Measurements from ENCODE around the gene KCNIP4.

The KCNIP4 gene

DNA sequence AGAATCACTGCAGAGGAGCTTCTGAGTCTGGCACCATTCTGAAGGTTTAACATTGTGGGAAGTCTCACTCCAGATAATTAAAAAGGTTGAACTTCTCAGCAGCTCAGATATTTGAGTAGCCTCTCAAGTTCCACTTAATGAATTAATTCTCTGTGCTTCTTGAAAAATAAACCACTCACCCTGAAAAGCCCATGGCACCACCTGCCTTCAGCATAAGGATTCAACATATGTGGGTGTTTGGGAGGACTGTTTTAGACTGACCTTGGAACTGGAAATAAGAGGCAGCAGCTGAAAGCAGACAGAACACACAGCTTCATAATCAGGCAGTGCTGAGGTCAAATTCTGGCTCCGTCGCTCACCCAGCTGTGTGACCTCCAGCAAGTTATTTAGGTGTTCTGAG lies 100.6 kb downstream of the KCNIP4 start:
- no peak for DNase-seq (ENCODE audit: low read depth)

DNA sequence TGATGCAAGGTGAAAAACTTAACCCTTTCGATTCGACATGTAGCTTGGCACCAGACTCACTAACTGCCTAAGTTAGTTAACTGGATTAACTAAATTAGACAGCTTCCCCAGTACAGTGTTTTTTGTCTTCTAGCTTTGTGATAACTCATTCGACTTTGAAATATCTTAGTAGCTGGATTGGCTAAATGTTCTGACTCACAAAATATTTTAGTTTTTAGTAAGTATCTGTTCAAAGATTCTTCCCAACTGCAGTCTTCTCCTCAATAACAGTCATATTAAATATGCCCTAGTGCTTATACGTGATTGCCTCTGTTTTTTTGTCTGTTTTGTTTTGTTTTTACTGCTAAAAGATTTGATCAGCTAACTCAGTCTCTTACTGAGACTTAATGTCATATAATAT lies 102.9 kb downstream of the KCNIP4 start:
- DNase-seq (ENCODE audit: low read depth): no peak

DNA sequence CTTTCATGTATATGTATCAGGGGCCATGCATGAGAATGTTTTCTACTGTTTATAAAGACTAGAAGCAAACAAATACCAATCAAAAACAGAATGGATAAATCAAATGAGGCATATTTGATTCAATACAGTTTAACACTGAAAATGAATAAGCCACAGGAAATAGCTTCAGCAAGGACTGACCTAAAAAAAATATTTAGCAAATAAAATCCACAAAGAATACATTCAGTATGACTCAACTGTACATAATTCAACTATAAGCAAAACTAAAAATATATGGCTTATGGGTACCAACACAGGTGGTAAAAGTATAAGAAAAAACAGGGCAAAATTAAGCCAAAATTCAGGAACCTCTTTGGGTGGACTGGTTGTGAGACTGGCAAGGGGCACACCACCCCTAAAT lies 112.9 kb downstream of the KCNIP4 start:
- DNase-seq (ENCODE audit: low read depth): no peak

DNA sequence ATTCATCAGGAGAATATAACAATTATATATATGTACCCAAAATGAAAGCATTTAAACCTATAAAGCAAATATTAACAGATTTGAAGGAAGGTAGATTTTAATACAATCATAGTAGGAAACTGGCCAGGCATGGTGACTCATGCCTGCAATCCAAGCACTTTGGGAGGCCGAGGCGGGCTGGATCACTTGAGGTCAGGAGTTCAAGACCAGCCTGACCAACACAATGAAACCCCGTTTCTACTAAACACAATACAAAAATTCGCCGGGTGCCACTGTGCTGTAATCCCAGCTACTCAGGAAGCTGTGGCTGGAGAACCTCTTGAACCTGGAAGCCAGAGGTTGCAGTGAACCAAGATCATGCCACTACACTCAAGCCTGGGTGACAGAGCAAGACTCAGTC lies 118.3 kb downstream of the KCNIP4 start:
- DNase-seq (ENCODE audit: low read depth): no peak

DNA sequence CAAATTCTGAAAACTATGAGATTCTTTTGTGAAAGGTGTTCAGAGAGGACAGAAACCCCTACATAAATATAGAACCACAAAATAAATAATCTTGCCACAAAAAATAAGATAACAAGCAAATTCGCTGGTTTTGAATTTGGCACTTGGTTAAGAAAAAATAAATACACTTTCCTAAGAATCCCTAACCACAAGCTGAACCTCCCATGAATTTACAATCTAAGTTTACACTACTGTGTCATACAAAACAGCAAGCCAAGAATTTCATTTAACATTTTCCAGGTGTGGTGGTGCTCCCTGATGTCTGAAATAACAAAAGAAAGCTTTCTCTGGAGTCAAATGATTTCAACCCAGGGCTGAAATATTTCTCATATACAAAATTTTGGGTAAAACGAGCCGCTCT lies 121.0 kb downstream of the KCNIP4 start:
- no peak for DNase-seq (ENCODE audit: low read depth)

DNA sequence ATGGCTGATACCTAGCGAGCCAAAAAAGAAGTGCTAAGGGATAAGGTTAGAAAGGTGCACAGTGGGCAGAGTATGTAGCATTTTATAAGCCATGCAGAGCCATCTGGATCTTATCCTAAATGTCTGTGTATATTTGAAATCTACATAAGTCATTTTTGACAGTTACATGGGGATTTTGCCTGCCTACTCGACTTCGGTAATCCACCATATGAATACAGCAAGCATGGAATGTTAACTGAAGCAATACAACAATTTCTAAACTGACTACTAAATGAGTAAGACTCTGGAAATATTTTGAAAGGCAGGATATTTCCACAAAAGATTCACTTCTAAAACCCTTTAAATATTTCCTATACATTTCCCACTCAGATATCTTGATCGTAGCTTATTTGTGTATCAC lies 122.5 kb downstream of the KCNIP4 start:
- no peak for DNase-seq (ENCODE audit: low read depth)

DNA sequence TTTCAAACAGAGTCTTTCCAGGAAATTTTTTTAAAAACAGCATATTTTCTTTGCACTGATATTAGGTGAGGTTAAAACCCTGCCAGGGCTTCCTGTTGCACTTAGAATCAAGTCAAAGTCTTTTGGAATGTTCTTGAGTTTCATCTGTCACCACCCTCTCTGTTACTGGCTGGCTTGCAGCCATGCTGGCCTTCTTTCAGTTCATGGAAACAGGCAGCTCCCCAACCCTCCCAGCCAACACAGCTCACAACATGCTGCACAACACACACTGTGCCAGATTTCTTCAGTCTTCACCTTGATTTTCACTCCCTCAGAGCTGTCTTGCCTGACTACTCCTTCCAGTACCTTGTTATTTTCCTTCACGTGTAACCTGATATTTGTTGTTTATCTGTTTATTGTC lies 129.5 kb downstream of the KCNIP4 start:
- no peak for DNase-seq (ENCODE audit: low read depth)

DNA sequence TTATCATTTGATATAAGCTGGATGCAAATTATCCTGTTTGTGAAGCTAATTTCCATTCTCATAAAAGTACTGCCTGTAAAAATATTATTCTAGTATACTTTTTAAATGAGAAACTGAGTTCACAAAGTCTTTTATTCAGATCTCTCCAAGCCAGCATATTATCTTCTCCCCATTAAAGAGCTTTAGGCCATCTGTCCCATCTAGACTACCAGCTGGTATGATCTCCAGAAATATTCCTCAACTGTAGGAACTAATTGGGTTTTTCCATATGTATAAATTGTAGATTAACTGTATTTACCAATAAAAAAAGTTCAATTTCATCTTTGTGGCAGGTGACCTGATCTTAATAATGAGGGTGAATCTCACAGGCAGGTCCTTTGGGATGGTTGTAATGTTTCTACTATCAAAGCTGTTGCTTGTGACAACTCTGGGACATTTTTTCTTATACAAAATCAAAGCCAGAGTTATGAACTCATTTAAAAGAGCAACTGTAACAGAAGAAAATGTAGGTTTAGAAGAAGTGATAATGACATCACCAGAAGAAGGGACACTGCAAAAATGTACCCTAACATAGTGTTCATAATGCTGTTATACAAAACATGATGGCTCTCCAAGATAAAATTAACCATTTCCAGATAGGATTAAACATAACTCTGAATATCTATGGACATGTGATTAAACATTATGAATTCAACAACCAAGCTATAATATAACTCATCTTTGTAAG lies 132.8 kb downstream of the KCNIP4 start:
- DNase-seq (ENCODE audit: low read depth): no peak

DNA sequence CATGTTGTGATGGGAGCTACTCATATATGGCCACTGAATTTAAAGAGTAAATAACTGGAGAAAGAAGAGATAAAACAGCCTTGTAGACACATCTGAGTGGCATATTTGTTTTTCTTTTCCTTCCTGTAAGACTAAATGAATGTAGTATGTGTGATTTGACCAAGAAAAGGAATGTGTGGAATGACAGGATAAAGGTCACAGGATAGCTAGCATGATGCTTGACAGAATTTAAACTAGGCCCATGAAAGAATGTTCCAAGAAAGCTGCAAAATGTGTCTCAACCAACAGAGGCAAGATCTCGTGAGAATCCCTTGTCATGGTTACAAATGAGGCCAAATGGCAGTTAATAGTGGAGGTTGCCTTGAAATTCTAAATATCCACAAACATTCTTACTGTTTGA lies 137.0 kb downstream of the KCNIP4 start:
- DNase-seq (ENCODE audit: low read depth): no peak

DNA sequence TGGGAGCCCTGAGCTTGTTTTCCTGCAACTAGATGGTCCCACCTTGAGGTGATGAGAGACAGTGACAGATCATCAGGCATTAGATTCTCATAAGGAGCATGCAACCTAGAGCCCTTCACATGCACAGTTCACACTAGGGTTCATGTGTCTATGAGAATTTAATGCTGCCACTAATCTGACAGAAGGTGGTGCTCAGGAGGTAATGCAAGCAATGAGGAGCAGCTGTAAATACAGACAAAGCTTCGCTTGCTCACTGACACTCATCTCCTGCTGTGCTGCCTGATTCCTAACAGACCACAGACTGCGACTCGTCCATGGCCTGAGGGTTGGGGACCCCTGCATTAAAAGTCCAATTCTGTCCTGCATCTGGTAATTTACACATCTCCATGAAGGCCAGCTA lies 141.6 kb downstream of the KCNIP4 start:
- no peak for DNase-seq (ENCODE audit: low read depth)

DNA sequence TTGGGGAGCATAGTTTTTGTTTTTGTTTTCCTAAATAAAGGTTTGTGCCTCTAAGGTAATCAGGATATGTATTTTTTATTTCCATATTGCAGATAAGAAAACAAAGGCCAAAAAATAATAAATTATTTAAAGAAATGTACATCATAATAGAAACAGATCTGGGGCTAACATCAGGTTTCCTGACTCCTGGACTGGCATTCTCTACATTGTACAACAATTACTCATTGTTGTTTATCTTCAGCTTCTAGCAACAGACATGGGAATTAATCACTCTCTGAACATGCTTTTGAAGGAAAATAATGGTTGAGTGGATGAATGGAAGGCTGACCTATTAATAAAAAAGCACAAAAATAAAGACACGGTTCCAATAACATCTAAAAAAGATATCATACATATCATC lies 146.2 kb downstream of the KCNIP4 start:
- DNase-seq (ENCODE audit: low read depth): no peak

DNA sequence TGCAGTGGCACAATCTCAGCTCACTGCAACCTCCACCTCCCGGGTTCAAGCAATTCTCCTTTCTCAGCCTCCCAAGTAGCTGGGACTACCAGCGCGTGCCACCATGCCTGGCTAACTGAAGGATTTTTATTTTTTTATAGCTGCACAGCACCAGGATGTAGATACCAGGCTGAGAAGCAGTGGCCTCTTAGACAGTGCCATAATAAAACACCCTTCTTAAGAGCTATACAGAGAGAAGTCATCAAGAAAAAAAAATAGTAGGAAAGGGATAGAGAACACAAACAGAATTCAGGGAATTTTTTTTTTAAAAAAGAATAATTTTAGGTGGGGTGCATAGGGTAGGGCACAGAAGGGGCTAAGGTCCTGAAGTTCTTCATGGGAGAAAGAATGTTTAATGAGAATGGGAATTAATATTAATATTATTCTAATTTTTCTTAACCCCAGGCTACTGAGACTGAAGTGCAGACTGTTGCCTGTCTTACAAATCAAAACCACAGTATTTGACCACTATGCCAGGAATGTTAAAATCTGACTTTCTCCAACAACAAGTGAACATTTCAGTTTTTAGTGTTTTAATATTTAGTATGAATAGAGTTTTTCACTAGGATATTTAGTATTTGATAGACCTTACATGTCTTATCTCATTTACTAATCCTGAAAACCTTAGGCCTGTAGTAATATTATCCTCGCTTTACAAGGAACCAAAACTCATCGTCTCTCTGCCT lies 146.7 kb downstream of the KCNIP4 start:
- DNase-seq (ENCODE audit: low read depth): no peak

DNA sequence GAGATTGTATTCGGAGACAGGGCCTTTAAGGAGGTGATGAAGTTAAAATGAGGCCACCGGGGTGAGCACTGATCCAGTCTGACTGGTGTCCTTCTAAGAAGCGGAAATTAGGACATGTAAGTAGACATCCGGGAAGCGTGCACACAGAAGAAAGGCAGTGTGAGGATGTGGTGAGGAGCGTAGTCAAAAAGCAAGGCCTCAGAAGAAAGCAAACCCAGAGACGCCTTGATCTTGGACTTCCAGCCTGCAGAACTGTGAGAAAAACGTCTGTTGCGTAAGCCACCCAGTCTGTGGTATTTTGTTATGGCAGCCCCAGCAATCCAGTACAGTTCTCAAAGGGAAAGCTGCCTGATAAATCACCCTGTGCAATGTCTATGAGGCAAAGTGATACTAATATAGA lies 153.5 kb downstream of the KCNIP4 start:
- no peak for DNase-seq (ENCODE audit: low read depth)

DNA sequence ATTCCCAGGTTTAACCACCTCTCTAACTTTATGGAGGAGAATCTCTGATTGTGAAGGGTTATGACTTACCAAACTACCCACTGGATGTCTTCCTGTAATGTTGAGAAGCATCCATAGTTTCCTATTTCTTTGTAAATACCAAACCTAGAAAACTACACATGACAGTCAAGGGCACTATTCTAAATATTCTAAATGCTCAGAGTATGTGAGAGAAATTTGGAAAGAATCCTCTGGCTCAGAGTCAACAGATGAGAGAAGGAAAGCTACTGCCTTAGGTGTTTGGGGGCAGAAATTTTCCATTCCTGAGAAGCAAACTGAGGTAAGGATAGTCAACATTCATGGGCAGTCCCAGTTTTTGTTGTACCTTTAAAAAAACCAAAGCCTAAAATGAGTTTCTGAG lies 155.8 kb downstream of the KCNIP4 start:
- no peak for DNase-seq (ENCODE audit: low read depth)

DNA sequence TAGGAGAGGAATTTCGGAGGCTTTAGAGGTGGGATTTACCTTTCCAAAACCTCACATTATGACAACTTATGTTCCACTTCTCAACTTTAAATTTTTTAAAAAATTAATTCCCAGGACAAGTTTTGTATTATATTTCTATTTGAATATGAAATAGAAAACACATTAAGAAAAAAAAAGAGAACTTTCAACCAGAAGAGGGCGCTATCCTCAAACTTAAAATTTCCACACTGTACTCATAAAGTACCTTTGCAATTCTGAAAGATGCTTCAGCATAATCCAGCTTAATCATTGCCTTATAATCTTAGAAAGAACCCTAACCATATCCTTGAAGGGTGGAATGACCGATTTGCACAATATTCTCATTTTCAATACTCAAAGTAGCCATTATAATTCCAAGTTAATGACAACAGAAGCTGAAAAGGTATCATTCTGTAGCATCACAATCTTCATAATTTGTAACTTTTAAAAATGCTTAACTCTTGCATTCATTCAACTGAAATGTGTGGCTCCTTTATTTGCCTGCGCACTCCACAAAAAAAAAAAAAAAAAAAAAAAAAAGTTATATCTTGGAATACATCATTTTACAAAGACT lies 158.0 kb downstream of the KCNIP4 start:
- DNase-seq (ENCODE audit: low read depth): no peak

DNA sequence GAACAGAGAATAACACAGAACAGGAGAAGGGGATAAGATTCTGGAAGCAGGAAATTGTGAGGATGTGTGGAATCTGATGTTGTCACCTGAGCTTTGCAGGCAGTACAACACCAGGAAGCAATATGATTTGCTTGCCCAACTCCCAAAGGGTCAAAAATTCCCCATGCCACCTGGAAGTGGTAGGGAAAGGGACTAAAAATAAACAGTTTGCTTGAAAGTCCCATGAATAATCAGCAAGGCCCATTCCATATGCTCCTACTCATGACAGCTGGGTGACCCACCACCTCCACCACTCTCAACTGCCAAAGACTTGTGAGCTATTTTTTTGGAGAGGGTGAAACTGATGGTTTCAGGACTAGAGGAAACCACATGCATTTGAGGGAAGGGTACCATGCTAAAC lies 168.4 kb downstream of the KCNIP4 start:
- DNase-seq (ENCODE audit: low read depth): no peak

DNA sequence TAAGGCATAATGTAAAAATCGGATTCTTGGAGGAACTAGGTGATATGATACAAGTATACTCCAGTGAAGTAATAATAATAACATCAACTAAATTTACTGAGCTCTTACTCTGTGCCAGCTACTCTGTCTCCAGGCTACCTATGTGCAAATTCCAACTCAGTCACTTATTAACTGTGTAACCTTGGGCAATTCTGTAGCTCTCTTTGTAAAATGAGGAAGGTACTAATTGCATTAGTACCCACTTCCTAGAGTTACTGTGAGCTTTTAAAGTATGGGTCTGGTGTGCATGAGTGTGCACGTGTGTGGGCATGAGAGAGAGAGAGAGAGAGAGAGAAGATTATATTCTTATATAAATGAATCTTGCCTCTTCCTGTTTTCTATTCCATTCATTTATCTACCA lies 169.9 kb downstream of the KCNIP4 start:
- no peak for DNase-seq (ENCODE audit: low read depth)

DNA sequence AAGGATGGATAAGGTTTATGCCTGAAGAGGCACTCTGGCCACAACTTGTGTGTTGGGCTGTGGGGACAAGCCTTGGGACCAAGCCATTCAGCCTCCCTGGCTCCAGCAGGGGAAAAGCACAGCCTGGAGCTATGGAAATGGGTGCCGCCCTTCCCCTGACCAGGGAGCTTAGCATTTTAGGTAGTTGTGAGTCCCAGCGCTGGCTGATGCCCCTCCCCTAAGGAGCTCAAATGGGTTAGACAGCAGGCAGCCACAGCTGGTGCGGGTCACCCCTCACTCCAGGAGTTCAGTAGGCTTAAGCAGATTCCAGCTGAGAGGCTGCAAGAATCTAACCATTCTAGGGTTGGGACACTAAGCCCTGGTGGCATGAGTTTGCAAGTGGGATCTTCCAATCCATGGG lies 172.9 kb downstream of the KCNIP4 start:
- DNase-seq (ENCODE audit: low read depth): no peak

DNA sequence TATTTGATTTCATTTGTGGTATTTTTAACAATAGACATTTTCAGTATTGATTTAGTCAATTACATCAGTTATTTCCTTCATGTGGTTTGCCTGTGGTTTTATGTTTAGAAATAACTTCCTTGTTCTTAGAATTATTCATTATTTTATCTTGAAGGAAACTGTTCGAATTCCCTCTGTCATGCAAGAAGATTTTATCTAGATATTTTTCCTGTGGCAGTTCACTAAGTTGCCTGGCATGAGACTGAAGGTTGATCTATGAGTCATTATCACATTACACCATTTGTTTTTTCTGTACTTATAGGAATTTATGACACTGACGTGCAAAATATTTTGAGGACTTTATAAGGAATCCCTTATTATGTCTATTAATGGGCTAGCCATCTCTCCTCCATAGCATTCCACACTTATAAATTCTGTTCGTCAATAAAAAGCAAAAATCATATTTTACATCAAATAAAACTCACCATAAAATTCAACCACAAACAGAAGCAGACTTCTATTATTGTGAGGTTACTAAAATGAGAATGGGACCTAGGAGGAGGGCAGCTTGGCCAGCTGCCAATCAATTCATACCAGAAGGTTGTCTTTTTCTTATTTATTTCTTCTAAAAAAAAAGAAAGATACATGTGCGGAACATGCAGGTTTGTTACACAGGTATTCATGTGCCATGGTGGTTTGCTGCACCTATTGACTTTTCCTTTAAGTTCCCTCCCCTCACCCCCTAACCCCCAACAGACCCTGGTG lies 179.0 kb downstream of the KCNIP4 start:
- no peak for DNase-seq (ENCODE audit: low read depth)

DNA sequence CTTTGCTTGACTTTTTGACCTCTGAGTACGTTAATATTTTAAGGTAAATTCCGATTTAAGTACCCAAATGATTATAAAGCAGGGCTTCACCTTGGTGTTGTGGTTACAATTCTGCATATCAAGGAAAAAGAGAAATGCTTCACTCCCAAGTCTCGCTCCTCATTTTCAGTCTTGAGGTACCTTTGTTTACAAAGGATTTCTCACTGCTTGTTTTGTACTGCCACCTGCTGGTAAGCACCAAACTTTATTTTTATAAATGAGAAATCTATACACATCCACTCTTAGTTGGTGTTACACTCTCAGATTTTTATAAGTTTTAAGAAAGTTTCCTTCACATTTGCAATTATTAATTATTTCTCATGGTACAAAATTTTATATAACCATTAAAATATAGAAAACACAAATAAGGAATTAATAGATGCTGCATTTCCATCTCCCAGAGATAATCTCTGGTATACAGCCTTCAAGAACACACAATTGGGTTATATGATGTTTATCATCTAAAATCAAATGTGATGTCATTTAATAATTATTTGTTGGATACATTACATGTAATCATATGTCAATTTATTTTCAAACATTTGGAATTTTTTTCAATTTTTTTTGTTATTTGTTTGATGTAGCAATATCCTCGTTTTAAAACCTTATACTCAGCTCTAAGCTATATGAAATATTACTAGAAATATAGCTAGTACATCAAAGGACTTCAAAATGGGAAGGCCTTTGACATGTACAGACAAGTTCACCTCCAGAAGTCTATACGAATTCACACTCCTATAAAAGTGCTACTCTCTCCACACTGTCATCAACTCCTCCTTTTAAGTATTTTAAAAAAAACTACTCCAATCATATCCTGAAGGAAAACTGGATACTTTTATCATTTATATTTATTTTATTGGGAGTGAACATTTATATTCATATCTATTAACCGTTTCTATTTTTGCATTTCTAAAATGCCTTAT lies 179.9 kb downstream of the KCNIP4 start:
- no peak for DNase-seq (ENCODE audit: low read depth)

DNA sequence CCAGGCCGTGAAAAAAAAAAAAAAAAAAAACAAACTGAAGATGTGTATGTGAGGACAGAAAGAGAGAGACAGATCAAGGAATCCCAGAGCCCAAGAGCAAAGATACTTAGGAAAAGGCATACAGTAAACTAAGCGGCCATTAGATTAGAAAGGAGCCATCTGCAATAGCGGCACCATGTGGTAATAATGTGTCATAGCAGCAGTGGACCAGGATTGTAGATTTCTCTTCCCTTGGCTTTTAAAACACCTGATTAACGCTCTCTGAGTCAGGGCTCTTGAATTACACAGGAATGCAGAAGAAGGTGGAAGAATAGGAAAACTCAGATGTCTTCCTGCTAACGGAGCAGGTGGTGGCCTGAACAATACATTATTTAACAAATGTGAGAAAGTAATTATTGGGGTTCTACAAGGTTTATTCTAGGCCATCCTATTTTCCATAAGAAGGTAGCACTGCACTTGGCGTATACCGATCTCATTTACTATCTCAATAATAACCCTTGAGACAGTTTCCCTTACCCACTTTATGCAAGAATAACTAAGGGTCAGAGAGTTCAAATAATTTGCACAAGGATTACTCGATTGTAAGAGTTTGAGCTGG lies 182.7 kb downstream of the KCNIP4 start:
- DNase-seq (ENCODE audit: low read depth): no peak

Data from T follicular helper cell (primary cell).